Measurements from ENCODE around the gene SERPINB10. TPM values are rescaled to one million over a fixed set of nuclear protein-coding genes. Genes with fewer than 3 reads are reported as not detected.

The SERPINB10 gene
- total RNA-seq, 2 experiments from 2014 or later: not detected

GRCh38 chr18:63879709-63880108 is 28.0 kb upstream of the SERPINB10 start:
- H3K9me3 ChIP-seq (ENCODE audit: control insufficient read depth in 1 of 2, insufficient read depth in 1 of 2, low read length in 2 of 2): no peaks in the 10 kb centered on the region
- POLR2A ChIA-PET: no interaction called here
- Mint-ChIP-seq H3K27me3 (peaks cover 3% of the 10 kb centered on the region), H3K9me3 (no peaks in the 10 kb centered on the region), H3K4me1 (ENCODE audit: low read depth) (no peaks in the 10 kb centered on the region), H3K27ac (no peak overlapping the region), H3K4me3 (no peak overlapping the region), H3K36me3 (ENCODE audit: low read depth) (no peaks in the 10 kb centered on the region)
- H3K4me3 ChIP-seq (ENCODE audit: low read length): no peak overlapping the region
- H3K27me3 ChIP-seq (ENCODE audit: control insufficient read depth in 1 of 2, insufficient read depth in 2 of 2, low read length in 2 of 2): peaks cover under 1 to 4% of the 10 kb centered on the region in 2 experiments
- intact Hi-C loops (cut with DNase I, micrococcal nuclease): no loop called here
- ATAC-seq (ENCODE audit: poor library complexity) (no peak), DNase-seq (peak in 2 of 14 experiments; percentile 20 to 31)
- TF ChIP-seq CTCF (IDR thresholded peaks at IDR 0.05): no peak
- CTCF ChIA-PET: interaction anchor here (0.9 kb wide), 1 partner anchor 9 kb away, joined by 3 read pairs; no protein-coding TSS in a partner anchor
- no peak overlapping the region for H3K27ac ChIP-seq (ENCODE audit: low read depth in 1 of 2, low read length in 2 of 2)
- no peaks in the 10 kb centered on the region for H3K36me3 ChIP-seq (ENCODE audit: insufficient read depth, low read length)
- no peaks in the 10 kb centered on the region for H3K4me1 ChIP-seq (ENCODE audit: insufficient read depth, low read length)

- no peak overlapping the region for H3K4me3 ChIP-seq (ENCODE audit: low read length)
- ChIA-PET CTCF (no interaction called here), POLR2A (no interaction called here)
- peaks cover 8% of the 10 kb centered on the region for H3K27me3 Mint-ChIP-seq
- H3K27me3 ChIP-seq (ENCODE audit: control insufficient read depth in 1 of 2, insufficient read depth in 2 of 2, low read length in 2 of 2): peaks cover 4 to 5% of the 10 kb centered on the region in 2 experiments
- no peaks in the 10 kb centered on the region for H3K9me3 ChIP-seq (ENCODE audit: control insufficient read depth in 1 of 2, insufficient read depth in 1 of 2, low read length in 2 of 2)
- H3K36me3 Mint-ChIP-seq (ENCODE audit: low read depth): no peaks in the 10 kb centered on the region
- no peak overlapping the region for H3K27ac ChIP-seq (ENCODE audit: low read depth in 1 of 2, low read length in 2 of 2)
- no peaks in the 10 kb centered on the region for H3K4me1 ChIP-seq (ENCODE audit: insufficient read depth, low read length)
- no peaks in the 10 kb centered on the region for H3K4me1 Mint-ChIP-seq (ENCODE audit: low read depth)
- TF ChIP-seq CTCF (IDR thresholded peaks at IDR 0.05): no peak
- H3K27ac Mint-ChIP-seq: no peak overlapping the region
- no peak overlapping the region for H3K4me3 Mint-ChIP-seq
- ATAC-seq (ENCODE audit: poor library complexity) (no peak), DNase-seq (no peak)
- no peaks in the 10 kb centered on the region for H3K36me3 ChIP-seq (ENCODE audit: insufficient read depth, low read length)
- no peaks in the 10 kb centered on the region for H3K9me3 Mint-ChIP-seq
- intact Hi-C loops (cut with DNase I, micrococcal nuclease): no loop called here
Observed at GRCh38 chr18:63881851-63882250, 25.9 kb upstream of the SERPINB10 start.

- Mint-ChIP-seq H3K27me3 (peaks cover 8% of the 10 kb centered on the region), H3K36me3 (ENCODE audit: low read depth) (no peaks in the 10 kb centered on the region), H3K4me3 (no peak overlapping the region), H3K9me3 (no peaks in the 10 kb centered on the region), H3K27ac (no peak overlapping the region), H3K4me1 (ENCODE audit: low read depth) (no peaks in the 10 kb centered on the region)
- no peak for TF ChIP-seq CTCF (IDR thresholded peaks at IDR 0.05)
- H3K9me3 ChIP-seq (ENCODE audit: control insufficient read depth in 1 of 2, insufficient read depth in 1 of 2, low read length in 2 of 2): no peaks in the 10 kb centered on the region
- no peaks in the 10 kb centered on the region for H3K4me1 ChIP-seq (ENCODE audit: insufficient read depth, low read length)
- ChIA-PET POLR2A (no interaction called here), CTCF (no interaction called here)
- no peak for ATAC-seq (ENCODE audit: poor library complexity)
- intact Hi-C loops (cut with DNase I, micrococcal nuclease): no loop called here
- H3K36me3 ChIP-seq (ENCODE audit: insufficient read depth, low read length): no peaks in the 10 kb centered on the region
- peaks cover 4 to 5% of the 10 kb centered on the region in 2 experiments for H3K27me3 ChIP-seq (ENCODE audit: control insufficient read depth in 1 of 2, insufficient read depth in 2 of 2, low read length in 2 of 2)
- H3K27ac ChIP-seq (ENCODE audit: low read depth in 1 of 2, low read length in 2 of 2): no peak overlapping the region
- H3K4me3 ChIP-seq (ENCODE audit: low read length): no peak overlapping the region
- DNase-seq: peak in 1 of 14 experiments; percentile 36
Observed at GRCh38 chr18:63882333-63883141, 25.2 kb upstream of the SERPINB10 start.
